NB4 (cell line): ENCODE results near the gene PRR23C.

Source experiments
- DNase-seq: peaks from one replicate; pipeline ENCODE4 v3.0.0; 2010; ENCODE audit warnings: low read depth
- H3K4me3 ChIP-seq: one replicate; pipeline ENCODE4 v1.5.1; 2011; ENCODE audit warnings: mild to moderate bottlenecking, low read depth, low read length, moderate library complexity
- MYC ChIP-seq: IDR thresholded peaks from 2 replicates; pipeline ENCODE4 v1.6.1; 2011; ENCODE audit warnings: low read depth, low read length
- POLR2A ChIP-seq: IDR thresholded peaks from 2 replicates; pipeline ENCODE4 v1.6.1; 2011; ENCODE audit warnings: mild to moderate bottlenecking; ENCODE audit not compliant: insufficient read length; ENCODE audit errors: extremely low read depth
- TF ChIP-seq, protein P1 (sequence below): IDR thresholded peaks from one replicate; pipeline ENCODE4 v1.5.1; 2012; ENCODE audit warnings: low read depth, low read length
- TF ChIP-seq, protein P2 (sequence below): IDR thresholded peaks from 2 replicates; pipeline ENCODE4 v1.6.1; 2011; ENCODE audit warnings: low read depth, low read length

The PRR23C gene

DNA sequence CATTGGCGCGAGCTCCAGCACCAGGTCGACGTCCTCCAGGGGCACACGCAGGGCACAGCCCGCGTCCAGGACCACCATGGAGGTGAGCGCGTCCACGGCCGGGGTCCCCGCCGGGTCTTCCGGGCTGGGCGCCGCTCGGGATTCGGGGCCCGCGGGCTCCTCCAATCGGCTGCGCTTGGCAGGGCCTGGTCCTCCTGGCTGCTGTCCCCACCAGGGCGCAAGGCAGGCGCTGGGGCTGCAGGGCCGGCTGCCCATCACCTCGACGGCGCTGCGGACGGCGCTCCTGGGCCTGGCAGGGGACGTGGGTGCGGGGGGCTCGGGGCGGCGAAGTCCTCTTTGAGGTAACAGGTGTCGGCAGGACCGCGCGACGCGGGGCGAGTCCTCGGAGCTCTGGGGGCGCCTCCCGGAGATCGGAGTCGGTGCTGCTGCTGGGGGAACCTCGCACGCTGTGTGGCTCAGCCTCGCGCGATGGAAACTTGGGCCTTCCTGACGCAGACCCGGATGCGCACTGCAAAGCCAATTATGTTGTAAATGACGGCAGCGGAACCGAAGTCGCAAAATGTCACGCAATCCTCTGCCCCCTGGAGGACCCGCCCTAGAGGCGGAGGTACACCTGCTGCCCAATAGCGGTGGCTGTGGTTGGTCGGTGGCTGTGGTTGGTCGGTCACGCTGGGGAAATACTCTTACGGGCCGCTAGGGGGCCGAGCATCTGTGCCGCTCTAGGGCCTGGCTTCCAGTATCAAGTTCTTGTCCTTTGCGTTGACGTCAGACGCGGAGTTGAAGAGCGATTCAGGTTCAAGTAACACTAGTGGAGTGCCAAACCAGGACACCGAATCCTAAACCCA is at the start of gene PRR23C:
Gene PRR23C, minus strand, starts transcription at position 527 of the 845 bp plus-strand sequence. Its CDS starts 272 bp downstream, at position 255.
- TF ChIP-seq, protein P1, sequence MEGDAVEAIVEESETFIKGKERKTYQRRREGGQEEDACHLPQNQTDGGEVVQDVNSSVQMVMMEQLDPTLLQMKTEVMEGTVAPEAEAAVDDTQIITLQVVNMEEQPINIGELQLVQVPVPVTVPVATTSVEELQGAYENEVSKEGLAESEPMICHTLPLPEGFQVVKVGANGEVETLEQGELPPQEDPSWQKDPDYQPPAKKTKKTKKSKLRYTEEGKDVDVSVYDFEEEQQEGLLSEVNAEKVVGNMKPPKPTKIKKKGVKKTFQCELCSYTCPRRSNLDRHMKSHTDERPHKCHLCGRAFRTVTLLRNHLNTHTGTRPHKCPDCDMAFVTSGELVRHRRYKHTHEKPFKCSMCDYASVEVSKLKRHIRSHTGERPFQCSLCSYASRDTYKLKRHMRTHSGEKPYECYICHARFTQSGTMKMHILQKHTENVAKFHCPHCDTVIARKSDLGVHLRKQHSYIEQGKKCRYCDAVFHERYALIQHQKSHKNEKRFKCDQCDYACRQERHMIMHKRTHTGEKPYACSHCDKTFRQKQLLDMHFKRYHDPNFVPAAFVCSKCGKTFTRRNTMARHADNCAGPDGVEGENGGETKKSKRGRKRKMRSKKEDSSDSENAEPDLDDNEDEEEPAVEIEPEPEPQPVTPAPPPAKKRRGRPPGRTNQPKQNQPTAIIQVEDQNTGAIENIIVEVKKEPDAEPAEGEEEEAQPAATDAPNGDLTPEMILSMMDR = no peak
- TF ChIP-seq MYC (no peak), POLR2A (no peak)
- TF ChIP-seq, protein P2, sequence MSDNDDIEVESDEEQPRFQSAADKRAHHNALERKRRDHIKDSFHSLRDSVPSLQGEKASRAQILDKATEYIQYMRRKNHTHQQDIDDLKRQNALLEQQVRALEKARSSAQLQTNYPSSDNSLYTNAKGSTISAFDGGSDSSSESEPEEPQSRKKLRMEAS = no peak
- no peak for DNase-seq
- H3K4me3 ChIP-seq = no peak within 1 kb of the TSS

DNA sequence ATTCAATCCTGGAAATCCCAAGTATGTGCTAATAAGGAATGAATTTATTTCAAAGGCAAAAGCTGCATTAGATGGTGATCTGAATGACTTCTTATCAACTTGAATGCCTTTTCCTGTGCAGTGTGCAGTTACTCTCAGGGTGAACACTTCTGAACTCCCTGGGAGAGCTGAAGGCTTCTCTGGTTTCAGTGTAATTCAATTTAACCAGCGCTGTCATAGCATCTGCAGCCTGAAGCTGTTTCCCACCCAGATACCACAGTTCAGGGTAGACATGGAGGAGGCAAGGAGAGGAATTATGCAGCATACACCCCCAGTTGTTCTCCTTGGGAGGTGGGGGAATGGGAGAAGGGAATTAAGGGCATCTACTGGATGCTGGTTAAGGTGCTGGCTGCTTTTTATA is 49.1 kb upstream of the PRR23C start:
- no peak overlapping the region for H3K4me3 ChIP-seq
- no peak for DNase-seq
- TF ChIP-seq MYC = no peak
- no peak for TF ChIP-seq POLR2A
- TF ChIP-seq, protein P2 = no peak
- TF ChIP-seq, protein P1 = no peak

DNA sequence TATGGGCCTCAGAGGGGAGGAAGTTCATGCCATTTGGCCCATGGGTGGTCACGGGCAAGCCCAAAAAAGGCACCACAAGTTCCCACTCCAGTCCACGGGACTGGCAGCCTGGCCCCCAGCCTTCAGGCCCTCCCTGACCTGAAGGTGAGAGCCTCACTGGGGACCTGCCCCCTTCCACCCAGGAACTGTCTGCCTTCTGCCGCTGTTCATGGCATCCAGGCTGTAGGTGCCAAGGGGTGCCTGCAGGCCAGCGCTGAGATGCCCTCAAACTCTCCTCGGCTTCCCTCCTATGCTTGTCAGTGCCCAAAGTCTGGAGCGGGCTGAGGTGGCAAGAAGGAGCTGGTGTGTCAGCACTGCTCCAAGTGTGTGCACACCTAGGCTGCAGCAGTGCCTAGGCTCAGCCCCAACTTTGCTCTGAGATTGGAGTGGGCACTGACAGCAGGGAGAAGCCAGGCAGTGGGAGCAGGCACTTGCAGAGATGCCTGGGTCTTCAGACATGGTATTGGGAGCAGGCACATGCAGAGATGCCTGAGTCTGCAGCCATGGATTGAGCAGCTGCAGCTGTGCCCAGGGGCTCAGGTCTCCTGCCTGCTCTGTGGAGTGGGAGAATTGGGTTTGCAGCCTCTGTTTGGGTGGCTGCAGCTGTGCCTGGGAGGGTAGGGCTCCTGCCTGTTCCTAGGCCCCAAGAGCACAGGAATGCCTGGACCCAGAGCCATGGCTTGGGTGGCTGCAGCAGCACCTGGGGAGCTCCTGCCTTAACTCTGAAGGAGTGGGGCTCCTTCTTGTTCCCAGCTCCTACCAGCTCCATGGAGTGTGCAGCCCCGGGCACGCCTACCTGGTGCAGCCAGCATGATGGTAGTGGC is 44.0 kb upstream of the PRR23C start:
- no peak overlapping the region for H3K4me3 ChIP-seq
- DNase-seq = no peak
- TF ChIP-seq POLR2A (no peak), MYC (no peak)
- TF ChIP-seq, protein P2 = no peak
- TF ChIP-seq, protein P1 = no peak

DNA sequence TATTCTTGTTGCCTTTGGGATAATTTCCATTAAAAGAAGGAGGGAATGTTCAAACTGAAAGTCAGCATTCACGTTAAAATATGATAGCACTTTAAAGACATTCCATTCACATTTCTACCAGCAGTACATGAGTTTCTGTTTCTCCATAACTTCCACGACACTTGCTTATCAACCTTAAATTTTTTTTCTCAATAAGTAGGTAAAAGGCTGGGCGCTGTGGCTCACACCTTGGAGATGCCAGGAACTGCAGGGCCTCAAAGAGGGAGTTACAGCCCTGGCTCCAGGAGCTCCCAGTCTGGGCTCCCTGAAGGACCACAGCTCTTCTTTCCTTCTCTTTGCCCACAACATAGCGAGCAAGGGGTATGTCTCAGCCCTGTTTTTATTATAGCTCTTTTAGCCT is 42.9 kb upstream of the PRR23C start:
- no peak for TF ChIP-seq MYC
- TF ChIP-seq POLR2A = no peak
- TF ChIP-seq, protein P1 = no peak
- TF ChIP-seq, protein P2 = no peak
- no peak for DNase-seq
- no peak overlapping the region for H3K4me3 ChIP-seq

DNA sequence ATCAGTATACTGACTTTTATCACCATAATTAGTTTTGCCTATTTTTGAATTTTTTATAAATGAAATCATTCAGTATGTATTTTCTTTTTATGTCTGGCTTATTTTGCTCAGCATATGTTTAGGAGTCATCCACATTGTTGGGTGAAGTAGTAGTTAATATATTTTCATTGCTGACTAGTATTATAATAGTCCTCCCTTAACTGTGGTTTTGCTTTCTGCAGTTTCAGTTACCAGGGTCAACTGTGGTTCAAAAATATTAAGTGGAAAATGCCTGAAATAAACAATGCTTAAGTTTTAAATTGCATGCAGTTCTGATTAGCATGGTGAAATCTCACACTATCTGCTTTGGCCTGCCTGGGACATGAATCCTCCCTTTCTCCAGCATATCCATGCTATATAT is 39.5 kb upstream of the PRR23C start:
- DNase-seq = no peak
- no peak overlapping the region for H3K4me3 ChIP-seq
- TF ChIP-seq, protein P1 = no peak
- TF ChIP-seq, protein P2 = no peak
- no peak for TF ChIP-seq MYC
